Activated T-cell treated with anti-CD3 and anti-CD28 coated beads for 48 hours (primary cell): ENCODE results near the gene GLI3.

Source experiments
- DNase-seq: peaks from one replicate; pipeline ENCODE4 v3.0.0-alpha.2; 2020; ENCODE audit warnings: low read depth

GLI3 gene

DNA sequence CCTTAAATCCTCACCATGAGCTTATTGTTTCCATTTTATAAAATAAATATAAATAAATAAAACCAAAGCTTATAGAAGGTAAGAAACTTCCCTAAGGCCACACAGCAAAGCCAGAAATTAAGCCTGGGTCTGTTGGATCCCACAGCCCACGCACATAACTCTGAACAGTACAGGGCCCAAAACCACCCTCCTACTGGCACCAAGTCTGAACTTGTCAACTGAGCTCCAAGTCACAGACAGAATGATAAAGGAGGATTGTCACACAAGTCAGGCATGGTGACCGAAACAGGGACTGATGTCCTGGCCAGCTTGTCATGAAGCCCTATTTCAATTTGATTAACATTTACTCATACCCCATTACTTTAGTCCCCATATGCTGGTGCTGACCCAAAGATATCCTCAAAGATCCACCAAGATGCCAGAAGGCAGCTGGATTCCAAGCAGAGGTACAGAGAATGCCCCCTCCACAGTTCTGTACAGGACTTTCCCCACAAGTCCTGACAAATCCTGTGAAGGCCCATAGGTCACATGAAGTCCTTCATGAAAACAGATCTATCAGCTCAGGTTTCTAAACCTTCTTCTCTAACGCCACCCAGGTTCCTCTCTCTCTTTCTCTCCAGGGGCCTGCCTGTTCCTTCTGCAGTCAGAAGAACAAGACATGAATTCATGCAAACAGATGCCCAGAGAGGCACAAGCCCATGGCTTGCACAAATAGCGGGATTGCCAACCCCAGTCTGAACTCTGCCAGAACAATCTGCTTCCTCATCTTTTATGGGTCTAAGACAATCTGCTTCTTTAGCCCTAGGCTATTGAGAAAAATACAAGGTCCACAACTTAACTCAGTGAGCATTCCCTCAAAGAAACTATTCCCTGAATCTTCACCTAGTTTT lies 60.9 kb downstream of the GLI3 start:
- DNase-seq: no peak

DNA sequence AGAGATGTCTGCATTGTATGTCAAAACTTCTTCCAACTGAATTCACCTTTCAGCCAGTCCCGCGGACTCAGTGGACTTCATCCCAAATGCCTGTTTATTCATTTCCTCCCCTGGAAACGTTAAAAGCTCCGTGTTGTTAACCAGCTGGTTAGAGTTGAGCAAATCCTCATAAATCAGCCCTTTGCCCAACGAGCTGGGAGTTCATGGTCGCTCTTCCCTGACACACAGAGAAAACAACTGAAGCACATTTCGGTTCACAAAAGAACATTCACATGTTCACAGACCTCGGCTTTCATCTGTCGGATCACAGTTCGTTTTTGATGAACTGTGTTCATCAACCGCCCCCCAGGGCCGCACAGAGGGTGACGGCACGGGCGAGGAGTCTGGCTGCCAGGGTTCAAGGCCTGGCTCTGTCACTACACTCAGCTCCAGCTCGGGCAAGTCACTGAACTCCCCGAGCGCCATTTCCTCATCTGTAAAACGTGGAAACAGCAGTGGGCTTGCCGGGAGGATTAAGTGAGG lies 62.6 kb downstream of the GLI3 start:
- no peak for DNase-seq

DNA sequence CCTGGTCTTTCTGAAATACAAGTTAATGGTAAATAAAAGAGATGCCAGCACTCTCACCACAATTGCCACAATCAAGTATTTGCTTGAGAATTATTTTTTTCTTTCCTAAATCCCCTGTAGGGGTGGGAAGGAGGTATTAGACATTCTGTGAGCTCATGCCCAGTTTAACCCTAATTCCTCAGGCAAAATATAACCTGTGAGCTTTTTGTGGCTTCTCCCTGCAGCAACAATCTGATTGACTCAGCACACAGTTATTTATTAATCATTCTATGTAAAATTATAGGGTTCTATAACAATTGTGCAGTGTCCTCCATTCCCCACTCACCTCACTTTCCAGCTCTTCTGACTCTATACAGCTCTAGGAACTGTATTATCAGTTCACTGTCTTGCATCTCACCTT lies 66.3 kb downstream of the GLI3 start:
- DNase-seq: no peak

DNA sequence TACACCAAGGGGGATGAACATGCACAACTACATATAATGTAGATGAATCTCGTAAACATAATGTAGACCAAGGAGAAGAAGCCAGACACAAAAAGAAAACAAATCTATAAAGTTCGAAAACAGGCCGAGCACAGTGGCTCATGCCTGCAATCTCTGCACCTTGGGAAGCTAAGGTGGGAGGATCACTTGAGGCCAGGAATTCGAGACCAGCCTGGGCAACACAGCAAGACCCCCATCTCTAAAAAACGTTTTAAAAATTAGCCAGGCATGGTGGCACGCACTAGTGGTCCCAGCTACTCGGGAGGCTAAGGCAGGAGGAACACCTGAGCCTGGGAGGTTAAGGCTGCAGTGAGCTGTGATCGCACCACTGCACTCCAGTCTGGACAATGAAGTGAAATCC lies 68.5 kb downstream of the GLI3 start:
- no peak for DNase-seq

DNA sequence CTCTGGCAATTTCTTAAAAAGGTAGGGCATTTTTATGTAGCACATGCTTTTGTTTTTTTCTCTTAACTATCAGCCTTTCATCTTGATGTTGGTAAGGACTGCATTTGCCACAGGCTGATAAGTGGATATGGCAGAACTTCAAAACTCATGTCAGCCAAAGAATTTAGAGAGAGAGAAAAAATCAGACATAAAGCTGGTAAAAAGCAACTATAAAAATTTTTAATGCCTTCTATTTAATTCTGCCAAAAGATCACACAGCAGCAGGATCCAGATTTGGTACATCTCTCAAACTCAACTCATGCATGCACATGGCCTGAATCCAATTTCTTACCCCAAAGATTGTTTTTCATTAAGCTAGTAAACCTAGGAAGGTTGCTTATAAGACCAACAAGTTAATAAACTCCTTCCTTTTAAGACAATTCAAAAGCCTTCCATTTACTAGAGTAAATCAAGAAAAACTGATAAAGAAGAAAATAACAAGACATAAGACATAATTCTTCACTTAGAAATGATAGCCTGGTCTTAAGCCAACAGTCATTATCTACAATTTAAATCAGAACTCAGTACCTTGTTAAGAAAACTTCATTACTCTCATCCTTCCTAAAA lies 69.3 kb downstream of the GLI3 start:
- no peak for DNase-seq

DNA sequence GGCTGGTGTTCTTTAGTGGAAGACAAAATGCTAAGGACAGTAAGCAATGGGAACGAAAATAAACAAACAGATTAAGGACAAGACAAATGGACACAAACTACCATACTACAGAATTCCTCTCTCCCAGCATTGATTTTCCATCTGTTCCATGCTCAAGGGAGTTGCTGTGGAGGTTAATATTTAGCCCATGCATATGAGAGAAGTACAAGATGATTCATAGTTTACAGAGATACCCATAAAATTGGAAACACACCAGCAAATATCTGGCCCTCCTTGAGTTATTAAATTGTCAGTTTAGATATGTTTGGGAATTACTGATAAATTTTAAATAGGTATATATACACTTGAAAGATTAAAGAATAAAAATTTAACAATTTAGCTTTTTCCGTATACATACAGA lies 69.8 kb downstream of the GLI3 start:
- no peak for DNase-seq

DNA sequence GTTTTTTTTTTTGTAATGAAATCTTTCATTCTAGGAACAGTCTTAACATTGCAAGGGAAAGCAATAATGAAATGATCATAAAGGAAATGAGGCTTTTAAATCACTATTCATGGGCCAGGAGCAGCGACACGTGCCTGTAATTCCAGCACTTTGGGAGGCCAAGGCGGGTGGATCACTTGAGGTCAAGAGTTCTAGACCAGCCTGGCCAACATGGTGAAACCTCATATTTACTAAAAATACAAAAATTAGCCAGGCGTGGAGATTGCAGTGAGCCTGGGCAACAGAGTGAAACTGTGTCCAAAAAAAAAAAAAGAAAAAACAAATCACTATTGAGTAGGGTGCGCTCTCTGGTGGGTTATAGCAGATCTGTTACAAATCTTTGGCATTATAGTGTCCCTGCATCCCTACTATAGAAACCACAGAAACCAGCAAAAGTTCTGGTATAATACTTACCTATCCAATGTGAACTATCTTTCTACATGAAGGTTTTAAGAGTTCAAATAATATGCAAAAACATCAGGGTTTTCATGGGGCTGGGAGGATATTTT lies 72.1 kb downstream of the GLI3 start:
- DNase-seq: no peak

DNA sequence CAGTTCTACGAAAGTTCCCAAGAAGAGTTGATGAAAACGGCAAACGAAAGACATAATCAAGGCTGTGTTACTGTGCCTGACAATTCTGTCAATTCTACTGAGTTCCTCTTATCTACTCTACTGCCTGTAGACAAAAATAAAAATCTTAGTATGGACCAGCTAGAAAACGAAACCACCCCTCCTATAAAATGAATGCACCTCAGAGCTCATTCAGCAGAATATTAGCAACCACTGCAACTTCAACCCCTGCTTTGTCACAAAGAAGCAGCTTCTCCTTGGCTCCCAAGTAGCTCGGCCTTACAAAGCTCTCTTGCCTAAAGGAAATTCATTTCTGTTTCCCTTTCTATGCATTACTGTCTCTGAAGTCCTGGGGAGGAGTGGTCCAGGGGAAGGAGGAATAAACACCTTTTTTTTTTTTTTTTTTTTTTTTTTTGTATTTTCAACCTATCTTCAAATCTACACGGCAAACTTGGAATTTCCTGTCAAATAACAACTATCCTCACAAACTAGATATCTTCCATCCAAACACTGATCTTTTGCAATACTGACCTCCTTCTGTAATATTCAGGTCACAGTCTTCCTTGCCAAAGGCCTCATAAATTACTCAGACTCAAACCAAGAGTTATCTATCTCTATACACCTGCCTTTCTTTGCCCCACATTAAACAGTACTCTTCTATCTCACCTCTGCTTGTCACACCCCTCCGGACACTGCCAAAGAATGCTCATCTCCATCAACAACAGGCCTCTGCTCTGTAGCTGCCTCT lies 74.3 kb downstream of the GLI3 start:
- no peak for DNase-seq

DNA sequence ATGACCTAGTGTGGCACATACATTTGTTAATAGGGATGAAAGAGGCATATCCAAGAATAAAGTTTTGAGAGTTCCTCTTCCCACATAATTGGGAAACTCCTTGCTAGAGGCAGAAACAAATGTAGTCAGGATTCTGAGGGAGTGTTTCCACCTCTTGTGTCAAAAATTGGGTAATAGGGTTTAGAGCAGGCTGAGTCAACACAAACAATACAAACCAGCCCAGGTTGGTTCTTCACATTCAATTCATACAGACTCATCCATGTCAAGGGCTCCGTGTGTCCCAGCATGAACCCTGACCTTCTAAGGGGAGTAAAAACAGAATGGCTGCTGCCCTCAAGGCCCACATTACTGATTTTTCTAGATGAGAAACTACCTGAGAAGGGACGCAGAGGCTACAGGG lies 75.3 kb downstream of the GLI3 start:
- no peak for DNase-seq

DNA sequence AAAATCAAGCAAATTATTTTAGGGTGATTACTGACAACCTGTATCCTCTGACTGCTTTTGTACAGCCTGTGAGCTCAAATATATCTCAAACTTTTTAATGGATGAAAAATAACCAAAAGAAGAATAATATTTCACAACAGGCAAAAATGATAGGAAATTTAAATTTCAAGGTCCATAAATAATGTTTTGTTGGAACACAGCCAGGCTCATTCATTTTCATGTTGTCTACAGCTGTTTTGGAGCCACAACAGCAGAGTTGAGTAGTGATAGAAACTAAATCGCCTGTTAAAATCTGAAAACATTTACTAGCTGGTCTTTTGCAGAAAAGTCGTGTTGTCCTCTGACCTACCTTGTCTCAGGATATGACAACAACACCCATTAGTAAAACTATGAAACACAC lies 75.9 kb downstream of the GLI3 start:
- no peak for DNase-seq

DNA sequence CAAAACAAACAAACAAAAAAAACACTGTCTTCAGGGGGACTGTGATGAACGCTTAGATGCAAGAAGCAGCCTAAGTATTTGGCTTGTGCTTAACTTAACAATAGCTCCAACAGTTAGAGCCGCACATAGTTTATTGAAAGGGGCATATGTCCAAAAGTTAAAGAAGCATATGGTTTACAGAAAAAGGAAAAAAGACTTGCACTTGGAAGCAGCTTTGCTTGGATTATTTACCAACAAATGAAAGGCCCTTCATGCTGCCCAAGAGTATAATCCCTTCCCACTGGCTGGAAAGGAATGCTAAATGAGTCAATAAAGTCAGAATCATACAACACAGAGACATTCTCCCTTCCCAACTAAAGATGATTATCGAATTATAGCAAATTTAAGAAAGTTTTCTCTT lies 77.9 kb downstream of the GLI3 start:
- no peak for DNase-seq

DNA sequence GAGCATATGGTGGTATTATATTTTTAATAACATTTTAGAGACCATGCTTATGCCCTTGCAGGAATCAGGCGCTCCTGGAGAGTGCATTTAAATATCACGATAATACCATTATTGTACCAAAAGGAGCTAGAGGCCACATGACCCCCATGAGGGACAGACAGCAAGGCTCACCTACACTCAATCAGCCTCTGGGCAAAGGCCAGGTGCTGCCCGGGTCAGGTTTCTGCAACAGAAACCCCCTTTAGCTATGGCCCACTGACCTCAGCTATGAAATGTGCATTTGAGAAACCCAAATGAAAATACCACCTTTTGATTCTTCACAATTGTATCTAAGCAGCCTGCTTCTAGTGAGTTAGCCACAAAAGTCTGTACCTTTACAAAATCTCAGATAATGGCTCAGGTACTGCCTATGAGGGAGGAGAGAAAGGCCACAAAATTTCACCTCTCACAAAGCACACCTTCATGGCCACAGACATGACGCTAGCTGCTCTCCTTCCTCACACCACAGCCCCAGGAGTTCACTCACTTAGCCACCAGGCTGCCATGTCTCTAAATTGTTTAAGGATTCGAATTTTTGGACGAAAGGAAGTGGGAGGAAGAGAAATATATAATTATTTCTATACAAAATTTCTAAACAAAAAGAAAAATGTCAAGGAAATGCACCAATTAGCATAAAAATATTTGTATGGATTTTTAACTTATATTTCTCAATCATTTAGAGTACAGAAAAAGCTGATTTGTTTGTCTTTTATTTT lies 79.9 kb downstream of the GLI3 start:
- no peak for DNase-seq

DNA sequence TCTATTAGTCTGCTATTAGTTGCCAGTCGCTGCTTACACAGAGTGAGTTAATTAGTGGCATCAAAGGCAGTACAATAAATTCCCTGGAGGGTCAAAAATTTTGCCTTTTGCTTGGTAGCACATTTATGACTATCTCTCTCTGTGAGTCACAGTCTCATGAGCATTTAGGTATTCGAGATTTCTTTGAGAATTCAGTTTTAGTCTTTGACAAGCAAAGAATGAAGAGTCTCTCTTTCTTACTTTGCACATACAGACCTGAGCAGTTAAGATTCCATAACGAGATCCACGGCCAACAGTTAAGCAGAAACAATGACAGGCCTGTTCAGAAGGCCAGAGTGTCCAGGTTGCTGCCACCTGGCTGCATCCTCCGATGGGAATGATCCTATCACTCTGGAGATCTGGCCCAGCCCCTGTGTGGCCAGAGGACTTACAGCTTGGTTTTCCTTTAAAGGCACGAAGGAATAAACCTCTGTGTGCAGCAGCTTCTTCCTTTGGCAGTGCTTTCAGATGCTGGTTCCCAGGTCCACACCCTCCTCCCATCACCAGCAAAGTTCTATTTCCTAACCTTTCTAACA lies 80.6 kb downstream of the GLI3 start:
- no peak for DNase-seq

DNA sequence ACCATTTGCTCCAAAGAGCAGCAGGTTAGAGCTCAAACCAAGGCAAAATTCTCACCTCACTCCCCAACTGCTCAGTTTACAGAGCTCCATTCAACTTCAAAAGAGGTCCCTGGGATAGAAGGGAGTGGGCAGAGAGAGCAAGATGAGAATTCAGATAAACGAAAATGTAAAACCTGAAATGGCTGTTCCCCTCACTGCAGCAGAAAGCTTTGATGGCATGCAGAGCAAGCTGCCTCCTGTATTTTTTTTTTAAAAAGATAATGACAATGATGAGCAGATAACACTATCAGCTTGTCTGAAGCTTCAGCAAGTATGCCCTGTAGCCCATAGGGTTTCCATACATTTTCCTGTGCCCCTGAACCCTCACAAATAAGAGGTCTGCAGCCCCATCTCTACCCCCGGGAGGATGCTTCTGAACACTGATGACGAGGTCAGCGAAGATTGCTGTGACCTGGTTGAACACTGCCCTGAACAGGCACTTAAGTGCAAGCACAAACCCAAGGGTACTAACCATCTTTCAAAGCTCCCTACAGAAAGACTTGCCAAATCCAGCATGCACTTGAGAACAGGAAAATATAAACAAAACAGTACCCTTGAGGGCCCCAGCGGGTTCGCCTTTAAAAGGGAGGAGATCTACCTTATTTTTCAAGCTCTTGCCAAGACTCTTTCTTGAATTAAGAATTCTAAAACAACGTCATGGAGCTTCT lies 81.3 kb downstream of the GLI3 start:
- no peak for DNase-seq

DNA sequence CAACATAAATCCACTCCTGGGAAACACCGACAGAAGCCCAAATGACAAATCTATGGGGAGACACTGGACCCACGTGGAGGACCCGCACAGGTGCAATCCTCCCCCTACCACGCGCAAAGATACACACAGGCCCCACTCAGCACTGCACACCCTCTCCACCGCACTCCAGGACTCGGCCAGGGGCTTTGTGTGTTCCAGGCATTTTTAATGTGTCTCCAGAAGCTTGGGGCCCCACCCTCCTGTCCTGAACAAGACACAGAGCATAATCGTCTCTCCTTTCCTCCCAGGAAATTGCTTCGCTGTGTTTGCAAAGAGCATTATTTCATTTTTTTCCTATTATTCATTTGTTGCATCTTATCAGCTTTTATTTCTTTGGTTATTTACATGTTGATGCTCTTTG lies 82.8 kb downstream of the GLI3 start:
- DNase-seq: no peak

DNA sequence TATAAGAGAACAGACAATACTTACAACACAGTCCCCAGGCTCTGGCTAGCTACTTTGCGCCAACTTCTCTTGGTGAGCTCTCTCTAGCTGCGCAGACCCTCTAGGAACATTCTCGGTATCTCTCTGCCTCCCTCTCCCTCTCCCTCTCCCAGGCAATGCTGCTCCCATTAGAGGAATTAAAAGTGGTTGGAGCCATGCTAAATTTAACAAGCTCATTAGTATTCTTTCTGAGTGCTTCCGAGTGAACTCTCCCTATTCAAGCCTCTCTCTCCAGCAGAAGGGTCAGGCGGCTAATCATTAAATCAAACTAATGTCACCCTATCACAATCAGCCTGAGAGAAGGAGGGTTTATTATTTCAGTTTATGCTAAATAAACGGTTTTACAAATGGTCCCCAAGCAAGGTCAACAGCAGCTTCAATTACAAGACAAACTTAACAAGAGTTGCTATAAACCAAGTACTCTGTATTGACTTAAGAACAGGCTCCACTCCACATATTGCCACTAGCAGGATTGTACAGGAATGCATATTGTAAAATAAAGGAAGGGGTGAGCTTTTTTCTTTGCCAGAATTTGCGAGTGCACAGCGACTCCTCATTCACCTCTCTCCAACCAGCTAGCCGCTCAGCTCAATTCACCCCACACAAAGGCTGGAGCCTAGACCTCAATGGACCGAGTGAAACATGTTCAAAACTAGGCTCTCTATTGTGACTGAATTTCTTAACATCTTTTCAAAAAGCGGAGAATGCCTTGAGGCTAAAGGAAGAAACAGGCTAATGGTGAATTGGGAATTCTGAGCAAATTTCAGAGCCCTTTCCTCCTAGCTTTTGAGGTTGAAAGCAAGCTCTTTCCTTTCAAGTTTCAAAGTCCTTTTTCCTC lies 84.4 kb downstream of the GLI3 start:
- DNase-seq: no peak

DNA sequence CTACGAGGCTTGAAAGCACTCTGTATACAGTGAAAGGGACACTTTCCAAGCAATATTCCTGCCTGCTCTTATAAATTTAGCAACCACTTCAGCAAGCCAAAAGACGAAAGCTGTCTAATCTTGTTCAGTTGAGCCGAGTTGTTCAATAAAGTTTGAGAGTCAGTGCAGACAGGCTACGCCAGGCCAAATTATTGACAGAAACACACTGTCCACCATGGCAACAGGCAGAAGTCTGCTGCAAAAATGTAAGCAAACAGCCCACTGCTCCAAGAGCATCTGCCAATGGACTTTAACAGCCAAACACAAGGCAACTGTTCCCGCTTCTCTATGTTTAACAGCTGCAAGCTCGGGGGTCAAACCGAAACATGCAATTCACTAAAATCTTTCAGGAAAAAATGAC lies 85.7 kb downstream of the GLI3 start:
- DNase-seq: no peak

DNA sequence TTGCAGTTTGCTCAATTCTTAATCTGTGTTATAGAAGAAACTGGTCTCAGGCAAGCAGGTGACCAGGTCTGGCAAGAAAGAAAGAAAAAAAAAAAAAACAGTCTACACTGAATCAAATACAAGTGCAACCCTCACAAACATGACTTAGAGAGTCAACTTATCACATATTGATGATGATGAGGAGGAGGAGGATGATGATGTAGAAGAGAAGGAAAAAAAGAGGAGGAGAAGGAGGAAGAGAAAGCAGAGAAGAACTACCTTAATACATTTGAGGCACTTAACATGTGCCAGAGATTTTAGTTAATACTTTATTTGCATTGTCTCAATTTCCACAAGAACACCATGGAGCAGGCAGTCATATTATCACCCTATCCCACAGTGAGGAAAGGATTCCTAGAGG lies 91.5 kb downstream of the GLI3 start:
- no peak for DNase-seq

DNA sequence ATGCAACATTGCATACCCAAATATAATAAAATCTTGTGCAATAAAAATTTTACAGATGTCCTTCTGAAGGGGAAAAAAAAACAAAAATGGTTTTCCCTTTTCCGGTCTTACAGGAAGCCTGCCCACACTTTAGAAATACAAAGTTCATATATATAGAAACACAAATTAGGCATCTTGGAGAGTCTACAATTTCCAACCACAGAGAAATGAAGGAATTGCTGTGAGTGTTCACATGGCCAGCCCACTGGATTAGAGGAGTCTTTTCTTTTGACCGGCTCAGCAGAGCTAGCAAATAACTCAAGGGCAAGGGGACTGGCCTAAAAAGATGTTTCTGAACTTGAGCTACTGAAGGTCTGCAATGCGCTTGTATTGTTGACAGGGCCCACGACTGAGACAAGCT lies 92.4 kb downstream of the GLI3 start:
- no peak for DNase-seq
